Measurements from ENCODE around the gene PSME3IP1. TPM values are rescaled to one million over a fixed set of nuclear protein-coding genes. Genes with fewer than 3 reads are reported as not detected.
A peak's percentile ranks its signal among the peaks of the same experiment; 100 is the strongest.

The PSME3IP1 gene
- total and polyA plus RNA-seq, 2 of the 8 experiments (the other 6 are each of a cell fraction or from before 2014, with no cell fraction given), result 95.1 to 98.3 TPM

DNA sequence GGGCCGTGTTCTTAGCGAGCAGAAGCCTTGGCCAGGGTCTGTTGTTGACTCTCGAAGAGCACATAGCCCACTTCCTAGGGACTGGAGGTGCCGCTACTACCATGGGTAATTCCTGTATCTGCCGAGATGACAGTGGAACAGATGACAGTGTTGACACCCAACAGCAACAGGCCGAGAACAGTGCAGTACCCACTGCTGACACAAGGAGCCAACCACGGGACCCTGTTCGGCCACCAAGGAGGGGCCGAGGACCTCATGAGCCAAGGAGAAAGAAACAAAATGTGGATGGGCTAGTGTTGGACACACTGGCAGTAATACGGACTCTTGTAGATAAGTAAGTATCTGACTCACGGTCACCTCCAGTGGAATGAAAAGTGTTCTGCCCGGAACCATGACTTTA, 18.8 kb upstream of the PSME3IP1 start:
- no peak for FAIRE-seq
- H3K27me3 ChIP-seq (replicated peaks in 1 of 4; ENCODE audit: control insufficient read depth in 3 of 4, extremely low read depth in 1 of 4, insufficient read depth in 3 of 4, low read length in 3 of 4), result no peaks in the 10 kb centered on the region
- H2AFZ ChIP-seq (ENCODE audit: low read length), result no peak overlapping the region
- no peak overlapping the region for H2AK5ac ChIP-seq (ENCODE audit: low read depth, low read length)
- no peaks in the 10 kb centered on the region for H3K79me1 ChIP-seq (ENCODE audit: low read depth, low read length)
- H2BK12ac ChIP-seq (ENCODE audit: low read depth, low read length), result no peak overlapping the region
- H3K9ac ChIP-seq (replicated peaks in 1 of 4; ENCODE audit: extremely low read depth in 1 of 4, low read depth in 3 of 4, low read length in 3 of 4), result no peak overlapping the region
- CTCF ChIA-PET (ENCODE audit: partially characterized antibody), result interaction anchor here (0.7 to 1.5 kb wide), 7 partner anchors 7 to 96 kb away, joined by 3 to 5 read pairs (median 3); no protein-coding TSS in a partner anchor
- no peak overlapping the region for H2BK15ac ChIP-seq (ENCODE audit: low read length)
- peaks cover 2 to 39% (median 14%) of the 10 kb centered on the region in 4 experiments; a peak in 7 of 8 replicates for H3K36me3 ChIP-seq (ENCODE audit: control insufficient read depth in 2 of 4, insufficient read depth in 4 of 4, low read length in 3 of 4)
- no peak overlapping the region for H3K23ac ChIP-seq (ENCODE audit: insufficient read length)
- H3K4me3 ChIP-seq (ENCODE audit: extremely low read depth in 1 of 4, insufficient read depth in 2 of 4, low read depth in 3 of 4, low read length in 4 of 4), result no peak overlapping the region
- H4K20me1 ChIP-seq (replicated peaks in 1 of 2; ENCODE audit: control insufficient read depth in 1 of 2, insufficient read depth in 2 of 2, low read length in 2 of 2), result peaks cover 0 to 1% of the 10 kb centered on the region in 2 experiments
- H4K5ac ChIP-seq (ENCODE audit: insufficient read length, low read depth, low read length), result no peak overlapping the region
- TF ChIP-seq CTCF (IDR thresholded peaks at IDR 0.05; ENCODE audit: control extremely low read depth in 1 of 3, insufficient read depth in 1 of 3, low read depth in 1 of 3, low read length in 3 of 3), result peak; percentile 14 to 47 (median 46); a peak in 3 of 4 replicates
- no peak for TF ChIP-seq HDAC2 (IDR thresholded peaks at IDR 0.05; ENCODE audit: borderline replicate concordance in 1 of 2, low read depth in 2 of 2, low read length in 2 of 2)
- TF ChIP-seq SIN3A (conservative IDR thresholded peaks at IDR 0.05 in 1 of 2, IDR thresholded peaks at IDR 0.05 in 1 of 2; ENCODE audit: low read depth in 1 of 2, low read length in 2 of 2), result 0 out of 4 replicates have a peak, but pooled peaks of 1 of the 2 experiments have one; percentile 32
- no peak for TF ChIP-seq SUZ12 (IDR thresholded peaks at IDR 0.05; ENCODE audit: low read length)
- no peak overlapping the region for H2BK5ac ChIP-seq (ENCODE audit: low read depth, low read length)
- H4K8ac ChIP-seq (ENCODE audit: extremely low read depth, insufficient read depth, low read length), result no peak overlapping the region
- H3K23me2 ChIP-seq (ENCODE audit: low read depth, low read length), result no peaks in the 10 kb centered on the region
- no peak overlapping the region for H3K27ac ChIP-seq (ENCODE audit: low read depth, low read length)
- no peak overlapping the region for H3K18ac ChIP-seq (ENCODE audit: extremely low read depth, low read length)
- H3K9me3 ChIP-seq (ENCODE audit: insufficient read depth in 2 of 2, low read depth in 1 of 2, low read length in 1 of 2), result peaks cover 0 to 4% of the 10 kb centered on the region in 2 experiments; a peak in 1 of 4 replicates
- 93% methylated on average over 12 of the region's 12 CpGs; no CpG with 5 or more reads in 1 of the 2 experiments for WGBS, 2 experiments (ENCODE audit: extremely low coverage in 1 of 2, insufficient coverage in 1 of 2, insufficient read length in 1 of 2, insufficient replicate concordance in 2 of 2, low coverage in 1 of 2, low lambda C conversion rate in 2 of 2, missing lambda C conversion rate in 1 of 2)
- H3K4me1 ChIP-seq (replicated peaks in 1 of 4; ENCODE audit: control insufficient read depth in 3 of 4, insufficient read depth in 4 of 4, low read length in 3 of 4), result no peaks in the 10 kb centered on the region
- no peak overlapping the region for H3K4ac ChIP-seq (replicated peaks; ENCODE audit: insufficient read length, low read depth, low read length)
- H3K4me2 ChIP-seq (ENCODE audit: insufficient read depth in 1 of 2, low read depth in 2 of 2, low read length in 2 of 2), result no peak overlapping the region
- no peak overlapping the region for H3K14ac ChIP-seq (ENCODE audit: insufficient read length)
- DNase-seq (ENCODE audit: low read depth in 1 of 2, low spot score in 2 of 2), result peak in 1 of 2 experiments; percentile 48
- no peak overlapping the region for H2BK120ac ChIP-seq (replicated peaks; ENCODE audit: low read depth, low read length)
- H3K79me2 ChIP-seq (ENCODE audit: control insufficient read depth in 1 of 2, insufficient read depth in 2 of 2, low read length in 2 of 2), result no peaks in the 10 kb centered on the region
- POLR2A ChIA-PET (ENCODE audit: partially characterized antibody), result no interaction called here
- H4K91ac ChIP-seq (replicated peaks; ENCODE audit: insufficient read length, low read length), result no peak overlapping the region
- no peak overlapping the region for H2BK20ac ChIP-seq (ENCODE audit: low read length)
- no peak overlapping the region for H3K56ac ChIP-seq (replicated peaks; ENCODE audit: insufficient read length, low read depth, low read length)
